Stimulated activated naive CD4-positive, alpha-beta T cell (primary cell): ENCODE data around the gene ZNF771.

Source experiments
- DNase-seq, 6 experiments: peaks; one replicate each; lab custom pipeline; 2025; lab: John Stamatoyannopoulos, UW

Gene ZNF771

DNA sequence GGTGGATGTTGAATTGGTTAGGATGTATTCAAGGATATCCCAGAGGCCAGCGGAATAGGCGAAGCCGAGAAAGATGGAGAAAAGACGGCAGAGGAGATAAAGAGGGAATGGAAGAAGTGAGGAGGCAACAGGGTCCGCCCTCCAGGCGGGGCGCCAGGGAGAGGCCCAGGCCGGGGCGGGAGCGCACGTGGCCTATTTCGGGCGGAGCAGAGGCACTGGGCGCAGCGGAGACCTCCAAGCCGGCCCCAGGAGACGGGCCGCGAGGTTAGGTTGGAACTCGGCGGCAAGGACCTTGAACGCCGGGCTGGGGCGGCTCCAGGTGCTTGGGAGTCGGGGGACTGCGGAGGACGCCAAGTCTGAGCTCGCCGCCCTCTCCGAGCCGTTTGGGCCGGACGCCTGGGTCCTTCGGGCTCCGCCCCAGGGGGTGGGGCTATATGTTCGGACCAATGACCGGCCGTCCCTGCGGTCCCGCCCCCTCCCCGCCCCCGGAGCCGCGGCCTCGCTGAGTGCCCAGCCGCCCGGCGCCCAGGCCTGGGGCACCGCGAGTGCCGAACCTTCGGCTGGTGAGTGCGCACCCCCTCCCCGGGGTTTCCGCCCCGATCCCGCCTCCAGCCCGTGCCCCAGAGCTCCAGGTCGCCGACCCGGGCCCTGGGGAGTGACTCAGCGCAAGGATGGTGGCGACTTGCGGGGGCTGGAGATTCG is at the start of gene ZNF771:
TSS of gene ZNF771 (plus strand) at position 505 of the 702 bp plus-strand sequence. CDS start 448 bp downstream, outside the sequence.
- peak; percentile 43 to 86 (median 74) for DNase-seq

DNA sequence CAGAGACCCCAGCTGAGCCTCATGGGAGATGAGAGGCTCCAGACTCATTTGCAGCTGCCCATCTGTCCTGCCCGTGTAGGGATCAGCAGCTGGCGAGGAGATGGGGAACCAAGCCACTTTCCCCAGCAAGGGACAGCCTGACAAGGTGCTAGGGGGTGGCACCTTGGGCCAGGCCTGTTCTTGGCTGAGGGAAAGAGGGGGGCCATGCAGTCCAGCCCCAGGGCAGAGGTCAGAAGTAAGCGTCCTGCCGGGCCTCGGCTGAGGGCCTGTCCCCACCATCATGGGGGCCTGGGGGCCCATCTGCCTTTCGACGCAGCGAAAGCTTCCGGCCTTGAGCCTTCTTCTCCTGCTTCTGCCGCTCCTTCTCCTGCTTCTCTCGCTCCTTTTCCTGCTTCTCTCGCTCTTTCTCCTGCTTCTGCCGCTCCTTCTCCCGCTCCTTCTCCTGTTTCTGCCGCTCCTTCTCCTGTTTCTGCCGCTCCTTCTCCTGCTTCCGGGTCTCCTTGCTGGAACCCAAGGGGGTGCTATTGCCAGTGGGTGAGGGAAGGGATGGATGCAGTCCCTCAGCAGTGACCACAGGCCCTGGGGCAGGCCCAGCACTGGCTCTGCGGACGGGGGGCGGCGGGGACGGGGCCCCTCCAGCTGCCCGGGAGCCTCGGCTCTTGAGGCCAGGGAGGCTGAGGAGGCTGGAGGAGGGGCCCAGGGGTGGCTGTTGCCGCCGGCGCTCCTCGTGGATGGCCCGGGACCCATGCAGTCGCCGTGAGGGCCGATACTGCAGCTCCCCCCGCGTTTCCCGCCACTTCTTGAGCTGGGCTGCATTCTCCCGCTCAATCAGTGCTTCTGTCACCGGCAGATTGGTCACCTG is 49.5 kb upstream of the ZNF771 start:
- no peak for DNase-seq

DNA sequence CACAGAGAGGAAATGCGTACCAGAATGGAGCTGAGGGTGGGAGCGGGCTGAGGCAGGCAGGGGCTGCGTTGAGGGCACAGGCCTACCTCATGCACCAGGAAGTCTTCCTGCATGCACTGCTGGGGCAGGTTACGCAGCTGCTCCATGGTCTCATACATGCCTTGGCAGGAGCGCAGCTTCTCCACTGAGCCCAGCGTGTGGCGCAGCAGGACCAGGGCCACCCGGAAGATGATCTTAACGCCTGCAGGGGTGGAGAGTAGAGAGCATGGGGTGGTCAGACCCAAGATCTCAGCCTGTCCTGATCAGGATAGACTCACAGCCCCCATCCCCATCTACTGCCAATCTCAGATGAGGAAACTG is 48.8 kb upstream of the ZNF771 start:
- no peak for DNase-seq

DNA sequence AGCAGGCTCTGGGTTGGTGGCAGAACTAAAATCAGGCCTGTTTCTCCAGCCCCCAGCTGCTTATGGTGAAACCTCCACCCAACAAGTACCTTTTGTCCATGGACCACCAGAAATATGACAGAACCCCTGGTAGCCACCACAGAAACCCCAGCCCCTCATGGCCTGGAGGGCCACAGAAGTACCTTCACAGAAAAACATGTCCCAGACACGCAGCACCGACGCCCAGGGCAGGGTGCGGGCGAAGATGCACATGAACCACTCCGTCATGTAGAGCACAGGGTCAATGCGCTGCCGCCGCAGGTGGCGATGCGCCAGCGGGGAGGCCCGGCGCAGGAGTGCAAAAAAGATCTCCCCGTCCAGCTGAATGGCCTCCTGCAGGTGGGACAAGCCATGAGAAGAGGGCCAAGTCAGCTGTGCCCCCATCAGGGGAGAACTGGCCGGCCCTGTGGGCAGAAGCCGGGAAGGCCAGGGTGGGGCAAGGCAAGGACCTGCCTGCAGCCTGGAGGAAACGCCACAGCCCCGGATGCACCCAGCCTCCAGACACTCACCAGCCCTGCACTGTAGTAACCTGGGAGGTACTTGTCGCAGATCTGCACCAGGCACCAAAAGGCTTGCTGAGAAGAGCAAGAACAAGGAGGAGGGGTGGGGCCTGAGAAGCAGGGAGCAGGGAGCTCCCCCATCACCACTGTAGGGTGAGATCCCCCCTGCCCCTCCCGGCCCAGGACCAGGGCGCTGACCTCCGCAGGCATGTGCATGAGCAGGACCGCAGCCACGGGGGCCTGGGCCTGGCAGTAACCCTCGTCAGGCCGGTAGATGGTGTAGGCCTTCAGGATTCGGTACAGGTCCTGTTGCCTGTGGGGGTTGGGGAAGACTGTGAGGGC is 48.2 kb upstream of the ZNF771 start:
- DNase-seq: no peak

DNA sequence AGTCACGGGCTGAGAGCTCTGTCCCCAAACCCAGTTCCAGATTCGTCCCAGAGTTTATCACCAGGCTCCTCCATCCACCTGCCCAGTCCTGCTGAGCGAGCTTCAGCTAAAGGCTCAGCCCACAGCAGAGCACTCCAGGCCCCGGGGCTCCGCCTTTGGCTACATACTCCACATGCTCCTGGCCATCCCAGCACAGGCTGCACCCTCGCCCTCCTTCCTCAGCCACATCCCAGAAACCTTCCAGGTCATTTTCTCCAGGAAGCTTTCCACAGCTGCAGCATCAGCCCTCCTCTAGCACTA is 47.6 kb upstream of the ZNF771 start:
- DNase-seq: peak in 3 of 6 experiments; percentile 32 to 61 (median 58)

DNA sequence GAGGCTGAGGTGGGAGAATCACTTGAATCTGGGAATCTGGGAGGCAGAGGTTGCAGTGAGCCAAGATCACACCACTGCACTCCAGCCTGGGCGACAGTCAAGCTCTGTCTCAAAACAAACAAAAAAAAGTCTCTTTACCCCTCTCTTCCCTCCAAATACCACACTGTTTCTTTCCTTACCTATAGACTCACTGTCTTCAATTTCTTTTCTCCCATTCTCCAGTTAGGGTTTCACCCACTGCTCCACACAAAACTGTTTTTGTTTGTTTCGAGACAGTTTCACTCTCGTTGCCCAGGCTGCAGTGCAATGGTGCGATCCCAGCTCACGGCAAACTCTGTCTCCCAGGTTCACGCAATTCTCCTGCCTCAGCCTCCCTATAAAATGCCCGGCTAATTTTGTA is 46.2 kb upstream of the ZNF771 start:
- DNase-seq: no peak

DNA sequence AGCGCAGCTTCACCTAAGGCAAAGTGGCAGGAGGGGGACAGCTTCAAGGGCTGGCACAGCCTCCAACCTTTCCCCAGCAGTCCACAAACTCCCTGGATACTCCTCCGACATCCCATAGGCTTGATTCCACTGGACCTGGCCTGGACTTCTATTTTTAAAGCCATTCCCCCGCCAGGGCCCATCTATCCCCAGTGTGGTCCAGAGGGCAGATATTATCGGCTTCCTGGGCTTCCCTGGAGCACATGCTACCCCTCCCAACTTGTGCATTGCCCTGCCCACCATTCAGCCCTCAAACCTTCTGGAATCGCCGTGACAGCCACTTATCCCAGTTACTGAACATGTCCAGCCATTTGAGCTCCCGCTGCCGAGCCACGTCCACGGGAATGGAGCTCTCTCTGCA is 42.2 kb upstream of the ZNF771 start:
- DNase-seq: no peak

DNA sequence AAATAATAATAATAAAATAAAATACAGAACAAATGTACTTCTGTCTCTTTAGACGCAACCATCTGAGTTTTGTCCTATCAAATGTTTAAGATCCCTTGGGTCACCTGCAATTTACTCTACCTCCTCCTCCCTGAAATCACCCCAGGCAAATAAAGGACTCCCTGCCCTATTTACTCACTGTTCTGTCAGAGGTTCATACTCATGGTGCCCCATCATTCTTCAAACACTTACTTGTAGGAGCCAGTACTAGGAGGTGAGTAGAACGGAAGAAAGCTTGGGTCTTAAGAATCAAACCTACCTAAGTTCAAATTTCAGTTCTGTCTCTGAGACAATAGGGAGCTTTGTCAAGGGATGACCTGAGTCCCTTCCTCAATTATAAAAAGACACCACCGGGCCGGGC is 40.9 kb upstream of the ZNF771 start:
- no peak for DNase-seq

DNA sequence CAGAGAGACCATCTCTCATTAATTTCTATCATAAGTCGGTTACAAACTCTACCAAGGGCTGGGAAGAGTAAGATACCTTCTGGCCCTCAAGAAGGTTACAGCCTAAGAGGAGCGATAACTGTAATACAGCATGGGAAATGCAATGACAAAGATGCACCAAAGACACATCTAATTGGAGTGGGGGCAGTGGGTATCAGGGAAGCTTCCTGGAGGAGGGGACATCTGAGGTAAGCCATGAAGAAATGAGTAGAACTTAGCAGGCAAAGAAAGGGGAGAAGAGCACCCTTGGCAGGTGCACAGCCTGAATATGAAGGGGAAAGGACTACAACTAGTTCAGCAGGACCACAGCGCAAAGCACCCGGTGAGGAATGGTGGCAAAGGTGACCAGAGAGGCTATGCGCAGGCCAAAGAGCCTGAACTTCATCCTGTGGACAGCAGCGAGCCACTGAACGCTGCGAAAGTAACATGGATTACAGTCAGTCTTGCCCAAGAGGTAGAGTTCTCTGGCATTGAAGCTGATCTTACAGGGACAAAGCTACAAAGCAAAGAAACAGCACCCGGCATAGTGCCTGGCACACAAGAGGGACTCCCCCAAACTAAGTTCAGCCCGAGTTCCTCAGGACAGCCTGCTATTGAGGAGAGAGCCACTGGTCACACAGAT is 39.9 kb upstream of the ZNF771 start:
- DNase-seq: no peak

DNA sequence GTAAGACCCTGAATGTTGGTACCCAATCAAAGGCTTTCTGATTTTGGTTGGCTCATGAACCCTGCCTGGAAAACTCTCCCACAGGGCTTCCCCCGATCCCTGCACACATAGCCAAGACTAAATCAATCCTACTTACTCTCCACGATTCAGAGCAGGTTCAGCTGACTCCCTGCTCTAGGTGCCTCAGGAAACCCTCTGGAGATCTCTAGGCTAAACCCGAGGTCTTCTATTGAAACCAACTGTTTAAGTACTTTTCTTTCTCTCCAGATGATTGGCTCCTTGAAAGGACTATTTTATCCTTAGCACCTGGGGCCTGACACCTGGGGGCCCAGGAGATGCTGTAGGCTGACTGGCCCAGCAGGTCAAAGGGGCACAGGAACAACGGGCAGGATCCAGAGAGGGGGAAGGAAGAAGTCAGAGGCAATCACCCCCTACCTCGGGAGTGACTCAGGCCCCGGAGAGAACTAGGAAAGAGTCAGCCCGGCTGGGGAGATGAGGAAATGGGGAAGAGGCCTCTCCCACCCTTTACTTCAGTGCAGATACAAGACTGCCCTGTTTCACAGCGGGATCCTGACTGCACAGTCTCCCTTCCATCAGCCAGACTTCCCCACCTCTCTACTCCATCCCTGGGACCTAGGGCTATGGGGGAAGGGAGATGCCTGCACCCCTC is 39.1 kb upstream of the ZNF771 start:
- DNase-seq: no peak

DNA sequence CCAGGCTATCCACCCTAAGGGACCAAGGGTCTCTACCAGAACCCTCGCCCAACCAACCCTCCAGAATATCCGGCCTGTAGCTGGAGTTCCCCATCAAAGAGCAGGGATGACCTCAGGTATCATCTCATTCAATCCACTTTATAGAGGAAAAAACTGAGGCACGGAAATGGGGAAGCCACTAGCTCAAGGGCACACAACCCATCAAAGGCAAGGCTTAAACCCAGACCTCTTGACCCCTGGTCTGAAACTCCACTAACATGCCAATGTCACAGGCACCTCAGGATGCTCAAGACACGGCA is 38.7 kb upstream of the ZNF771 start:
- DNase-seq: no peak

DNA sequence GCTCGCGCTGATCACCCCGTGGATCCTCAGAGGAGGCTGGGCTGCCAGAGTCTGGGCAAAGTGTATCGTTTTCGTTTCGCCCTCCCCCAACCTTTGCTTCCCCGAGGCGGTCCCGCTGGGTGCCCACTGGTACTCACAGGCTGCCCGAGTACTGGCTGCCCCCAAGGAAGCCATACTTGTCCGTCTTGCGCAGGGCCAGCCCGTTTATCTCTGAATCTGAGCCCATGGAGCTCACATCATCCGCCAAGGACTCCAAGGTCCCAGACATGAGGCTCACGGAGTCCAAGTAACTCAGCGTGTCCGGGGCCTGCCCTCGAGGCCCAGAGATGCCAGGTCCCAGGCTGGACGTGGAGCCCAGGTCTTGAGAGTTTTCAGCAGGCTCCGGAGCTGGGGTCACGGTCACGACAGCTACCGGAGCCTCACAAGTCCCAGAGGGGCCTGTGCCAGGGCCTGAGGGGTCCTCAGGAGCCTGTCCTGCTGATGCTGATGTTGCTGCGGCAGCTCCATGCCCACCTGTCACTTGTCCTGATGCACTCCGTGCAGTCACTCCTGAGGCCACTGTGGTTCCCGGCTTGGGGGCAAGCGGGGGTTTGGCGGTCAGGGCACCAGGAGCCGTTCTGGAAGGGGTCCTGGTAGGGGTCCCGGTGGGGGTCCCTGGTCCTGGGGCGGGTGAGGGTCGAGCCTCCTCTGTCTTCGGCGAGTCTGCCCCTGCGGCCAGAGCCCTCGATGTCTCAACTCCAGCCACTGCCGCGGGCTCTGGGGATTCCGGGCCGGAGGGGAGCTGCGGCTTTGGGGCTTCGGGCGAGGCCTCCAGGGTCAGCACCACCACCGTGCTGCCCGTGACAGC is 38.1 kb upstream of the ZNF771 start:
- DNase-seq: peak in 1 of 6 experiments; percentile 29

DNA sequence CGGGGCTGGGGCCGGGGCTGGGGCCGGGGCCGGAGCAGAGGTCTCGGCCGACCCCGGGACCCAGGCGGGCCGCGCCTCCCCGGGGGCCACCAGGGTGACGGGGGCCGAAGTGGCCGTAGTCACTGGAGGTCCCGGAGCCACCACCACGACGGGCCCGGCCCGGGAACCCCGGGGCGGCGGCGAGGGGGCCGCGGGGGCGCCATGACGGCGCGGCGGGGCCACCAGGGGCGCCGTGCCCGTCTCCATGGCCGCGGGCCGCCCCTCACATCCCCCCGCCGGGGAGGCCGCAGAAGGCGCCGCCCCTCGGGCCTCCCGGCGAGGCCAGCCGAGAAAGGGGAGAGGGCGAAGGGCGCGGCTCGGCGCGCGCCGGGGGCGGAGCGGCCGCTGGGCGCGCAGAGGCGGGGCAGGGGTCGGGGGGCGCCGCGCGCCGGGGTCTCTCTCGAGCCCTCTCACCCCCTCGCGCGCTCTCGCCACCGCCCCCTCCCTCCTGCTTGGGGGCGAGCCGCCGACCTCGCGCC is 37.4 kb upstream of the ZNF771 start:
- DNase-seq: no peak

DNA sequence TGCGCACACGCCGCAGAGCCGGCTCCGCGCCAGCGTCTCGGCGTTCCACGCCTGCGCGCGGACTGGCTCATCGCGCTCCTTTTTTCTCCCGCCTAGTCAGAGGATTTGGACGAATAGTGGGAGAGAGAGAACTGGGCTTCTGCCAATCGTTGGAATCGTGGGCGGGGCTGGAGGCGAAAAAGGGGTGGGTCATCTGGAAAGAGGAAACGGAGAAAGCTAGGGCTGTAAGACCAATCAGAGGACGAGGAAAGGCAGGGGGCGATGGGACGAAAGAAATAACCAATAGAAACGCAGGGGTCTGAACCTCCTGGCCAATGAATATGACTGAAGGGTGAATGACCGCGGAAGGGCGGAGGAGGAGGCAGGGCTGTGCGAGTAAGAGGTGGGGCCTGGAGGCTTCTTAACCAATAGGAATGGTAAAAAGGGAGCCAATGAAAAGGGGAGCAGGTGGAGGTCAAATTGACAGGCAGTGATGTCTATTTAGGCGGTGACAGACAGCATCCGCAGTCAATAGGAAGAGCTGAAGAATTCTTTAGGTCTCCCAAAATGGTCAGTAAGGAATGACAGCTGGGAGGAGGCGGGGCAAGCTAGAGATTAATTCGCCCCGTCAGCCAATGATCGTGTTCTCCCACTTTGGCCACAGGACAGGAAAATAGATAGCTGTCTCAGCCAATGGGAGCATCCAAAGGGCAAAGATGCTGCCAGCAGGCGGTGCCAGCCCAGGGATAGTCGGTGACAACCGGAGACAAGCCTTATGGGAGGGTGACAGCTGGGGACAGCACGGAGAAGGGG is 36.8 kb upstream of the ZNF771 start, which contains the start of gene TBC1D10B:
TSS of gene TBC1D10B (minus strand) at position 39 of the 792 bp plus-strand sequence. CDS start 311 bp downstream, outside the sequence.
- DNase-seq: peak; percentile 94 to 100 (median 99)

DNA sequence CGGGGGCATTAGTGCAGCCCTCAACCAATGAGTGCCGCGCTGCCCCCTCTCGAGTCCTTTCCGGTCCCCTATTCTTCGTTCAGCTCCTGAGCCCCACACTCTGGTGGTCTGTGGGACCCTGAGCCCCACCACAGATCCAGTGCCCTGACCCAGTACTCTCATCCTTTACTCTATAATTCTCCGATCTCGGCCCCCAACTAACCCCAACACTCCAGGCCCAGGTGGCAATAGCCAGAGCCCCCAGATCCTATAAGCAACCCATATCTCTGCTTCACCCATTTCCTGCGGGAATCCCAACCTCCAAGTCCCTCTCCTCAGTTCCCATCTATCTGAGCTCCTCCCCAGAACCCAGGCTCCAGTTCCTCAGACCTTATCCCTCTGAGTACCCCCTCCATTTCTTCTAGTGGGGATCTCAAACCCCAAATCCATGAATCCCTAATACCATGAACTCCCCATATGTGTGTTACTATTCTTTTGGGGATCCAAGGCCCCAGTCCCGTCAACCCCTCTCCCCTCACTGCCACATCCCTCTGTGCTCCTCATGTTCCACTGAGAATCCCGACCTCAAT is 36.1 kb upstream of the ZNF771 start:
- DNase-seq: no peak

DNA sequence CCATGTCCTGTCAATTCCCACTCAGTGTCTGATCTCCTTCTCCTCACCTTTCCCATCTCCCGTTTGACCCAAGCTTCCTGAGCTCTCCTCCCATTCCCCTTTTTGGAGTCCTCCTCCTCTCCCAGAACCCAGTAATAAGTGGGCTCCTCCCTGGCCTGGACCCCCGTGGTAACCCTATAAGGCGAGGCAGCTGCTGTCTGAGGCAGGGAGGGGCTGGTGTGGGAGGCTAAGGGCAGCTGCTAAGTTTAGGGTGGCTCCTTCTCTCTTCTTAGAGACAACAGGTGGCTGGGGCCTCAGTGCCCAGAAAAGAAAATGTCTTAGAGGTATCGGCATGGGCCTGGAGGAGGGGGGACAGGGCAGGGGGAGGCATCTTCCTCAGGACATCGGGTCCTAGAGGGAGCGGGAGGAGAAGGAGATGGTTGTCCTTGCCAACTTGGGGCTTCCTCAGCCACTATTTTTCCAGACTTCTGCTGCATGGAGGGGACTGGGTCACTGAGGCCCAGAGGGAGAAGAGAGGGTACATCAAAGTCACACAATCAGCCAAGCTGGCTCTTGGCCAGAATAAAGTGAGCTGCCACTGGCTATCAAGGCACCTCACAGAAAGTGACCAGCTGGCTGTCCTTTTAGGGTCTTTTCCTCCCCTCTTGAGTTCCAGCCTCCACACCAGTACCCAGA is 35.2 kb upstream of the ZNF771 start:
- no peak for DNase-seq

DNA sequence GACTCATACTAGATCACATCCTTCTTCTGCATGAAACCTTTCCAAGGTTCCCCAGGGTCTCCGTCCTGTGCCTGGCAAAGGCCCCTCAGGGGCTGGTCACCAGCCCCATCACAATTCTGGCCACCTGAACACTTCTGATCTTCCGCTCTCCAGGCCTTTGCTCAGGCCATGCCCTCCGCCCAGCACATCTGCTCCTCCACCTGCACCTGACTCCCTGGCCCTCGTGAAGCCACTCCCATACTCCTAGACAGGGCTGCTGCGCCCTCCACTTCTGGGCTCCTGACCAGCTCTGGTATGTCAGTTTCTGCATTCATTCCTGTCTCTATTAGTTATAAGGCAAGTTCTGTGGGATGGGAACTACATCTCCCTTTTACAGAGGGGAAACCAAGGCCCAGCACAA is 34.7 kb upstream of the ZNF771 start:
- no peak for DNase-seq

DNA sequence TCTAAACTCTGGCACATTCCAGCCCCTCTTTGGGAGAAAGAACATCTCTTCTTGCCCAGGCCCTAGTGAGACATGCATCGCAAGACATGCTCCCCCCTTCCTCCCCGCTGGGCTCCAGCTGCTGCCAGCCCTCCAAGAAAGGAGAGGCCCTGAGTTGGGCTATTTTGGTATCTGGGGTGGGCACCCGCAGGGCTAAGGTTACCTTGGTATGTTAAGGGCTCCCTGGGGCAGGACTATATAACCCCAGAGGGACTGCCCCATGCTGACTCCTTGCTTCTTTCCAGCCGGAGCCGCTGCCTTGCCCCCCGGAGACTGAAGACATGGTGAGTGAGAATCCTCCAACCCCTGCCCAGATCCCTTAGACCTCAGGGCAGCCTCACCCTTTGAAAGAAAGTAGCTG is 32.9 kb upstream of the ZNF771 start, which contains the start of gene MYL11:
TSS of gene MYL11 (plus strand) at position 265 of the 400 bp plus-strand sequence. CDS start at position 321, 56 bp downstream.
- DNase-seq: no peak
